HepG2 (cell line): ENCODE results near the gene KCNH6. TPM values are rescaled to one million over a fixed set of nuclear protein-coding genes. Genes with fewer than 3 reads are reported as not detected.
A peak's percentile ranks its signal among the peaks of the same experiment; 100 is the strongest.

Experiments
- GZF1 ChIP-seq: sonication (generic); formaldehyde crosslinking; IDR thresholded peaks from 2 replicates; pipeline ENCODE4 v1.5.1; 2020; ENCODE audit warnings: mild to moderate bottlenecking, missing genetic modification reagents
- HNRNPLL ChIP-seq: fragments of 200-400 bp; formaldehyde crosslinking; IDR thresholded peaks from 2 replicates; pipeline ENCODE4 v1.6.1; 2017; ENCODE audit warnings: mild to moderate bottlenecking, low read depth, low read length; ENCODE audit not compliant: poor library complexity, severe bottlenecking
- JUND ChIP-seq: sonication (generic); formaldehyde crosslinking; IDR thresholded peaks from 2 replicates; pipeline ENCODE4 v1.8.0; 2022; ENCODE audit warnings: mild to moderate bottlenecking, missing genetic modification reagents
- KDM1A ChIP-seq: IDR thresholded peaks from 2 replicates; pipeline ENCODE4 v1.6.1; 2016; ENCODE audit warnings: missing compliant biosample characterization
- KDM4B ChIP-seq: sonication (generic); formaldehyde crosslinking; IDR thresholded peaks from 2 replicates; pipeline ENCODE4 v1.4.0; 2020; ENCODE audit warnings: missing genetic modification reagents
- NFYB ChIP-seq: sonication (generic); formaldehyde crosslinking; IDR thresholded peaks from 2 replicates; pipeline ENCODE4 v1.4.0; 2020; ENCODE audit warnings: missing genetic modification reagents
- NONO ChIP-seq, 2 experiments: fragments of 450-650 bp in 1 of 2; sonication (generic) in 1 of 2; formaldehyde crosslinking in 1 of 2; IDR thresholded peaks in 1 of 2; conservative IDR thresholded peaks in 1 of 2; 2 replicates each; pipeline versions ENCODE4 v1.6.1 to v1.8.0; 2017 to 2022; ENCODE audit warnings: mild to moderate bottlenecking in 1 of 2, missing genetic modification reagents in 1 of 2, moderate library complexity in 1 of 2
- NRL ChIP-seq: sonication (generic); formaldehyde crosslinking; IDR thresholded peaks from 2 replicates; pipeline ENCODE4 v1.5.0; 2020; ENCODE audit warnings: missing genetic modification reagents, mild to moderate bottlenecking, moderate library complexity, borderline replicate concordance
- SIN3A ChIP-seq: IDR thresholded peaks from 2 replicates; pipeline ENCODE4 v1.6.1; 2011; ENCODE audit warnings: low read depth, mild to moderate bottlenecking, control low read depth, low read length, borderline replicate concordance
- SKI ChIP-seq: fragments of 450-650 bp; IDR thresholded peaks from one replicate; pipeline ENCODE4 v1.6.1; 2018; ENCODE audit warnings: mild to moderate bottlenecking; ENCODE audit not compliant: partially characterized antibody
- SNAPC2 ChIP-seq: sonication (generic); formaldehyde crosslinking; IDR thresholded peaks from 2 replicates; pipeline ENCODE4 v1.8.1; 2022; ENCODE audit warnings: mild to moderate bottlenecking, missing genetic modification reagents
- SRY ChIP-seq: sonication (generic); formaldehyde crosslinking; IDR thresholded peaks from 2 replicates; pipeline ENCODE4 v1.8.0; 2022; ENCODE audit warnings: mild to moderate bottlenecking, missing genetic modification reagents
- TMF1 ChIP-seq: sonication (generic); formaldehyde crosslinking; IDR thresholded peaks from 2 replicates; pipeline ENCODE4 v1.8.1; 2022; ENCODE audit warnings: low read depth, missing genetic modification reagents
- ZFAT ChIP-seq: sonication (generic); formaldehyde crosslinking; conservative IDR thresholded peaks from 2 replicates; pipeline ENCODE4 v1.8.1; 2023; ENCODE audit warnings: missing genetic modification reagents, inconsistent platforms
- ZFP90 ChIP-seq: sonication (generic); formaldehyde crosslinking; IDR thresholded peaks from 2 replicates; pipeline ENCODE4 v1.8.0; 2022; ENCODE audit warnings: missing genetic modification reagents, mild to moderate bottlenecking, inconsistent platforms, borderline replicate concordance
- ZNF235 ChIP-seq: sonication (generic); formaldehyde crosslinking; IDR thresholded peaks from 2 replicates; pipeline ENCODE4 v1.8.1; 2023; ENCODE audit warnings: mild to moderate bottlenecking, missing genetic modification reagents, borderline replicate concordance
- ZNF577 ChIP-seq: sonication (generic); formaldehyde crosslinking; IDR thresholded peaks from 2 replicates; pipeline ENCODE4 v1.4.0; 2020; ENCODE audit warnings: mild to moderate bottlenecking, low read depth, missing genetic modification reagents, borderline replicate concordance
- ZNF660 ChIP-seq: sonication (generic); formaldehyde crosslinking; IDR thresholded peaks from 2 replicates; pipeline ENCODE4 v1.5.1; 2020; ENCODE audit warnings: mild to moderate bottlenecking, low read depth, missing genetic modification reagents, borderline replicate concordance
- polyA plus RNA-seq, 8 experiments: library from polyadenylated mRNA; depleted of rRNA in 3 of 8; stranded (reverse) in 7 of 8; unstranded in 1 of 8; fragments of >200 nt; fragmentation: Illumina TruSeq in 4 of 8; extraction: Trizol in 4 of 8; gene quantifications; 2 replicates each; pipeline versions ENCODE4 v1.2.1 to v1.2.3, GENCODE V29; 2011 to 2016; ENCODE audit warnings: low read depth in 4 of 8, missing spikeins in 1 of 8, mixed read lengths in 1 of 8; ENCODE audit not compliant: insufficient read depth in 1 of 8
- total RNA-seq, 5 experiments: library from RNA; depleted of rRNA; stranded (reverse); fragments of >200 nt; fragmentation: Illumina TruSeq; extraction: Trizol; gene quantifications; 2 replicates each; pipeline ENCODE4 v1.2.3, GENCODE V29; 2016; ENCODE audit warnings: low read depth in 1 of 5
- TF ChIP-seq, protein P1 (sequence below): sonication (generic); formaldehyde crosslinking; IDR thresholded peaks from 2 replicates; pipeline ENCODE4 v1.8.0; 2022; ENCODE audit warnings: low read depth, missing genetic modification reagents
- TF ChIP-seq, protein P2 (sequence below): IDR thresholded peaks from 2 replicates; pipeline ENCODE4 v1.6.1; 2016; ENCODE audit warnings: low read depth, missing genetic modification reagents, missing compliant biosample characterization
- TF ChIP-seq, protein P3 (sequence below): sonication (generic); formaldehyde crosslinking; IDR thresholded peaks from 2 replicates; pipeline ENCODE4 v1.4.0; 2020; ENCODE audit warnings: missing genetic modification reagents
- TF ChIP-seq, protein P4 (sequence below): IDR thresholded peaks from 2 replicates; pipeline ENCODE4 v1.6.1; 2012; ENCODE audit warnings: inconsistent platforms

The KCNH6 gene
- total and polyA plus RNA-seq, 2 of the 13 experiments (the other 11 are each of a cell fraction or from before 2014, with no cell fraction given) = 0.05 to 0.18 TPM

DNA sequence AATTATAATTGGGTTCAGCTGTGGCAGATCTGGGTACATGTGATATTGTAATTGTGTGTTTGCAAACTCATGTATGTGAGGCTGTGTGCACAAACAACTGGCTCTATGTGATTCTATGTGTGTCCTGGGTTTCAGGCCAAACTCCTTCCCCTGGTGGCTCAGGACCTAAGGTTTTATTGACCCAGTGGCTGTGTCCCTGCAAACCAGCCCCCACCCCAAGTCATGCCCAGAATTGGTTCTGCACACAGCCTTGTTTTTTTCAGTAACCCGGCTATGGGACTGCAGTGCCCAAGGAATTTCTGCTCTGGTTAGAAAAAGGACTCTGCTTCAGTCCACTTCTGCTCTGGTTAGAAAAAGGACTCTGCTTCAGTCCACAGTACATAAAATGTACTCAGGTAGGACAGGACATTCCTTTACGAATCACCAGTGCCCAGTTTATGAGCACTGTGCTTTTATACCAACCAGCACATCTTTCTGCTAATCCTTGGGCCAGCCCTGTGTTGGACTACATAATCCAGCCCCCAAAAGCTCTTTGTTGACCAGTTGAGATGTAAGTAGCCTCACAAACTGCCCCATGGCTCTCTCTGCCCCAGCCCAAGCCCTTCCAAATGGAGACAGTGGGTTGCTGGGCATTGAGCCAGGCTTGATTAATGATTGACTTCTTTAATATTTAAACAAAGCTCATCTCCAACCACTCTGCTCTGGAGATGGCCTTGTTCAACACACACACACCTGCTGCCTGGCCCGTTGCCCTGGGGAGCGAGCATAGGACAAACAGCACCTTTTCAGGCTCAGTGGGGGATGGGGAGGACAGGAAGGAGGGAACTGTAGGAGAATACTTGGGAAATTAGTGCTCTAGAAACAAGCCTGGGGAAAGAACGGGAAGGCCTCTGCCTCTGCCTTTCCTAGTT is 2.9 kb upstream of the KCNH6 start (continued):
- TF ChIP-seq, protein P1, sequence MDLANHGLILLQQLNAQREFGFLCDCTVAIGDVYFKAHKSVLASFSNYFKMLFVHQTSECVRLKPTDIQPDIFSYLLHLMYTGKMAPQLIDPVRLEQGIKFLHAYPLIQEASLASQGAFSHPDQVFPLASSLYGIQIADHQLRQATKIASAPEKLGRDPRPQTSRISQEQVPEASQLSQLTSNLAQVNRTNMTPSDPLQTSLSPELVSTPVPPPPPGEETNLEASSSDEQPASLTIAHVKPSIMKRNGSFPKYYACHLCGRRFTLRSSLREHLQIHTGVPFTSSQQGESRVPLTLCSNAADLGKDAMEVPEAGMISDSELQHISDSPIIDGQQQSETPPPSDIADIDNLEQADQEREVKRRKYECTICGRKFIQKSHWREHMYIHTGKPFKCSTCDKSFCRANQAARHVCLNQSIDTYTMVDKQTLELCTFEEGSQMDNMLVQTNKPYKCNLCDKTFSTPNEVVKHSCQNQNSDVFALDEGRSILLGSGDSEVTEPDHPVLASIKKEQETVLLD (CRISPR knock-in tag) = no peak
- TF ChIP-seq TMF1 (peak; percentile 10; the same call in 1 of the 2 replicates), SKI (no peak), SNAPC2 (CRISPR knock-in tag) (peak; percentile 48; the same call in 1 of the 2 replicates), NONO (IDR thresholded peaks at IDR 0.05) (no peak), NONO (CRISPR knock-in tag; conservative IDR thresholded peaks at IDR 0.05) (peak; percentile 94), KDM1A (CRISPR knock-in tag) (peak; percentile 78), NFYB (CRISPR knock-in tag) (no peak), HNRNPLL (no peak), ZNF660 (CRISPR knock-in tag) (no peak), GZF1 (no peak), NRL (CRISPR knock-in tag) (0 out of 2 replicates have a peak, but pooled peaks have one; percentile 39), KDM4B (CRISPR knock-in tag) (no peak), ZNF577 (CRISPR knock-in tag) (no peak), ZFAT (CRISPR knock-in tag) (no peak), JUND (CRISPR knock-in tag) (no peak), ZFP90 (CRISPR knock-in tag) (peak; percentile 69; the same call in 1 of the 2 replicates), ZNF235 (CRISPR knock-in tag) (no peak), SRY (CRISPR knock-in tag) (no peak; the same call in 1 of the 2 replicates), SIN3A (0 out of 2 replicates have a peak, but pooled peaks have one; percentile 35)
- TF ChIP-seq, protein P2, sequence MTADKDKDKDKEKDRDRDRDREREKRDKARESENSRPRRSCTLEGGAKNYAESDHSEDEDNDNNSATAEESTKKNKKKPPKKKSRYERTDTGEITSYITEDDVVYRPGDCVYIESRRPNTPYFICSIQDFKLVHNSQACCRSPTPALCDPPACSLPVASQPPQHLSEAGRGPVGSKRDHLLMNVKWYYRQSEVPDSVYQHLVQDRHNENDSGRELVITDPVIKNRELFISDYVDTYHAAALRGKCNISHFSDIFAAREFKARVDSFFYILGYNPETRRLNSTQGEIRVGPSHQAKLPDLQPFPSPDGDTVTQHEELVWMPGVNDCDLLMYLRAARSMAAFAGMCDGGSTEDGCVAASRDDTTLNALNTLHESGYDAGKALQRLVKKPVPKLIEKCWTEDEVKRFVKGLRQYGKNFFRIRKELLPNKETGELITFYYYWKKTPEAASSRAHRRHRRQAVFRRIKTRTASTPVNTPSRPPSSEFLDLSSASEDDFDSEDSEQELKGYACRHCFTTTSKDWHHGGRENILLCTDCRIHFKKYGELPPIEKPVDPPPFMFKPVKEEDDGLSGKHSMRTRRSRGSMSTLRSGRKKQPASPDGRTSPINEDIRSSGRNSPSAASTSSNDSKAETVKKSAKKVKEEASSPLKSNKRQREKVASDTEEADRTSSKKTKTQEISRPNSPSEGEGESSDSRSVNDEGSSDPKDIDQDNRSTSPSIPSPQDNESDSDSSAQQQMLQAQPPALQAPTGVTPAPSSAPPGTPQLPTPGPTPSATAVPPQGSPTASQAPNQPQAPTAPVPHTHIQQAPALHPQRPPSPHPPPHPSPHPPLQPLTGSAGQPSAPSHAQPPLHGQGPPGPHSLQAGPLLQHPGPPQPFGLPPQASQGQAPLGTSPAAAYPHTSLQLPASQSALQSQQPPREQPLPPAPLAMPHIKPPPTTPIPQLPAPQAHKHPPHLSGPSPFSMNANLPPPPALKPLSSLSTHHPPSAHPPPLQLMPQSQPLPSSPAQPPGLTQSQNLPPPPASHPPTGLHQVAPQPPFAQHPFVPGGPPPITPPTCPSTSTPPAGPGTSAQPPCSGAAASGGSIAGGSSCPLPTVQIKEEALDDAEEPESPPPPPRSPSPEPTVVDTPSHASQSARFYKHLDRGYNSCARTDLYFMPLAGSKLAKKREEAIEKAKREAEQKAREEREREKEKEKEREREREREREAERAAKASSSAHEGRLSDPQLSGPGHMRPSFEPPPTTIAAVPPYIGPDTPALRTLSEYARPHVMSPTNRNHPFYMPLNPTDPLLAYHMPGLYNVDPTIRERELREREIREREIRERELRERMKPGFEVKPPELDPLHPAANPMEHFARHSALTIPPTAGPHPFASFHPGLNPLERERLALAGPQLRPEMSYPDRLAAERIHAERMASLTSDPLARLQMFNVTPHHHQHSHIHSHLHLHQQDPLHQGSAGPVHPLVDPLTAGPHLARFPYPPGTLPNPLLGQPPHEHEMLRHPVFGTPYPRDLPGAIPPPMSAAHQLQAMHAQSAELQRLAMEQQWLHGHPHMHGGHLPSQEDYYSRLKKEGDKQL = peak; percentile 99
- TF ChIP-seq, protein P3, sequence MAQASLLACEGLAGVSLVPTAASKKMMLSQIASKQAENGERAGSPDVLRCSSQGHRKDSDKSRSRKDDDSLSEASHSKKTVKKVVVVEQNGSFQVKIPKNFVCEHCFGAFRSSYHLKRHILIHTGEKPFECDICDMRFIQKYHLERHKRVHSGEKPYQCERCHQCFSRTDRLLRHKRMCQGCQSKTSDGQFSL (CRISPR knock-in tag) = no peak
- TF ChIP-seq, protein P4, sequence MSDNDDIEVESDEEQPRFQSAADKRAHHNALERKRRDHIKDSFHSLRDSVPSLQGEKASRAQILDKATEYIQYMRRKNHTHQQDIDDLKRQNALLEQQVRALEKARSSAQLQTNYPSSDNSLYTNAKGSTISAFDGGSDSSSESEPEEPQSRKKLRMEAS = peak; percentile 37; the same call in 1 of the 2 replicates
